Heart right ventricle (tissue), 16 donors: ENCODE data around the gene MKI67. TPM values are rescaled to one million over a fixed set of nuclear protein-coding genes. Genes with fewer than 3 reads are reported as not detected.

Source experiments
- ATAC-seq, 8 donors: fragments of 200-7000 bp; cut with Tn5 transposase; one replicate each; pipeline ENCODE4 v1.9.1; 2020; ENCODE audit warnings: mild to moderate bottlenecking in 8 of 8, moderate library complexity in 8 of 8, moderate number of reproducible peaks in 1 of 8
- DNase-seq, 2 donors: peaks; one replicate each; pipeline ENCODE4 v3.0.0-alpha.2; 2020
- H3K27ac ChIP-seq, 10 donors: fragments of 200-600 bp; sonication (generic) in 2 of 10; one replicate each; pipeline versions ENCODE4 v1.5.0 to v1.8.0; 2020 to 2022; ENCODE audit warnings: mild to moderate bottlenecking in 3 of 10
- H3K27me3 ChIP-seq, 7 donors: fragments of 200-600 bp; one replicate each; pipeline ENCODE4 v1.8.0; 2021 to 2022; ENCODE audit warnings: mild to moderate bottlenecking in 2 of 7
- H3K36me3 ChIP-seq, 9 donors: fragments of 200-600 bp; sonication (generic) in 1 of 9; one replicate each; pipeline versions ENCODE4 v1.5.0 to v1.8.0; 2020 to 2022; ENCODE audit warnings: mild to moderate bottlenecking in 2 of 9
- H3K4me1 ChIP-seq, 9 donors: fragments of 200-600 bp; sonication (generic) in 1 of 9; one replicate each; pipeline versions ENCODE4 v1.5.0 to v1.8.0; 2020 to 2022; ENCODE audit warnings: mild to moderate bottlenecking in 4 of 9
- H3K4me3 ChIP-seq, 10 donors: fragments of 200-600 bp; sonication (generic) in 2 of 10; one replicate each; pipeline versions ENCODE4 v1.5.0 to v1.8.0; 2020 to 2022; ENCODE audit warnings: mild to moderate bottlenecking in 7 of 10, moderate library complexity in 2 of 10
- H3K9me3 ChIP-seq, 11 donors: fragments of 200-600 bp in 10 of 11; sonication (generic) in 2 of 11; one replicate each; pipeline versions ENCODE4 v1.5.0 to v1.8.0; 2013 to 2022; ENCODE audit warnings: mild to moderate bottlenecking in 2 of 11, control low read depth in 1 of 11, moderate library complexity in 1 of 11
- WGBS, 2 donors: extraction: QIAGEN DNeasy Blood & Tissue Kit; methylation state at CpG; one replicate each; pipeline ENCODE4 v1.1.7; 2013; ENCODE audit warnings: inconsistent platforms in 1 of 2; 5-methylcytosine and 5-hydroxymethylcytosine counted together
- intact Hi-C, 10 donors: fragments of 100-400 bp; cut with DNase I; formaldehyde crosslinking; loops; one replicate each; pipeline versions ENCODE4 v1.11.1 to v1.14.2; 2022
- polyA plus RNA-seq, 2 donors: library from polyadenylated mRNA; stranded (reverse); fragments of 200-250 nt; gene quantifications; one replicate each; pipeline ENCODE4 v1.2.3, GENCODE V29; 2013
- total RNA-seq, 10 donors: library from RNA; stranded (reverse); fragmentation: NEBNext Ultra II Directional in 3 of 10; extraction: Animal tissue kit (Norgen Biotek cat#: 25700) in 3 of 10; gene quantifications; one replicate each; pipeline versions ENCODE4 v1.2.1 to v1.2.4, GENCODE V29; 2021 to 2023
- TF ChIP-seq, protein P1 (sequence below), 9 donors: fragments of 200-600 bp; sonication (generic) in 2 of 9; IDR thresholded peaks; one replicate each; pipeline versions ENCODE4 v1.5.0 to v1.8.0; 2021 to 2022; ENCODE audit warnings: antibody characterized with exemption in 9 of 9, mild to moderate bottlenecking in 5 of 9, moderate library complexity in 1 of 9
- donor health status: Arrhythmogenic right ventricular cardiomyopathy.
- donor health status: ischemic (EF 13 %, LVEDD 7.1; RV severe dilation, severe dysfunction).
- donor health status: healthy with polysubstance abuse.
- donor health status: DM: no; HTN: yes; CAD: no.
- donor health status: DM: no; HTN: no; CAD: no.
- donor health status: ischemic (EF 25% LVEDD 6.9; RV normal size, moderate dysfunction).
- donor health status: ischemic (EF 25% LVEDD 5.7; RV mildly dilated, moderate dysfunction).
- donor health status: healthy.
- donor health status: DM: yes; HTN: yes; CAD: no.
- donor health status: Ischemic cardiomyopathy.
- donor health status: ischemic (EF 35%, LVEDD 5.7; RV mildly dilated, moderate dysfunction).
- donor health status: nonischemic (EF 11% LVEDD 7.7; RV severe dilation, severe dysfunction).
- donor health status: DM: yes; HTN: yes; CAD: no.
- donor health status: PGD.
- donor health status: ischemic (EF 29% LVEDD 5.4; RV normal size, mild dysfunction).
- donor health status: nonischemic (EF 23%, LVEDD 6.1; RV moderate dilation, normal function).

Gene MKI67
- total and polyA plus RNA-seq, 12 donors, result 0.09 to 19.1 (median 0.42) TPM

GRCh38 chr10:128147669-128148068 is 21.4 kb upstream of the MKI67 start:
- peaks cover 0 to 9% (median 0%) of the 10 kb centered on the region in 11 donors for H3K9me3 ChIP-seq
- no peak overlapping the region for H3K4me3 ChIP-seq
- peaks cover 0 to 11% (median 5%) of the 10 kb centered on the region in 9 donors for H3K4me1 ChIP-seq
- no peak overlapping the region for H3K27ac ChIP-seq
- TF ChIP-seq, protein P1, sequence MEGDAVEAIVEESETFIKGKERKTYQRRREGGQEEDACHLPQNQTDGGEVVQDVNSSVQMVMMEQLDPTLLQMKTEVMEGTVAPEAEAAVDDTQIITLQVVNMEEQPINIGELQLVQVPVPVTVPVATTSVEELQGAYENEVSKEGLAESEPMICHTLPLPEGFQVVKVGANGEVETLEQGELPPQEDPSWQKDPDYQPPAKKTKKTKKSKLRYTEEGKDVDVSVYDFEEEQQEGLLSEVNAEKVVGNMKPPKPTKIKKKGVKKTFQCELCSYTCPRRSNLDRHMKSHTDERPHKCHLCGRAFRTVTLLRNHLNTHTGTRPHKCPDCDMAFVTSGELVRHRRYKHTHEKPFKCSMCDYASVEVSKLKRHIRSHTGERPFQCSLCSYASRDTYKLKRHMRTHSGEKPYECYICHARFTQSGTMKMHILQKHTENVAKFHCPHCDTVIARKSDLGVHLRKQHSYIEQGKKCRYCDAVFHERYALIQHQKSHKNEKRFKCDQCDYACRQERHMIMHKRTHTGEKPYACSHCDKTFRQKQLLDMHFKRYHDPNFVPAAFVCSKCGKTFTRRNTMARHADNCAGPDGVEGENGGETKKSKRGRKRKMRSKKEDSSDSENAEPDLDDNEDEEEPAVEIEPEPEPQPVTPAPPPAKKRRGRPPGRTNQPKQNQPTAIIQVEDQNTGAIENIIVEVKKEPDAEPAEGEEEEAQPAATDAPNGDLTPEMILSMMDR (IDR thresholded peaks at IDR 0.05), result no peak
- ATAC-seq, result no peak
- DNase-seq, result no peak
- intact Hi-C loops, result loop anchor here in 3 of 10 donors (5.0 kb wide), 2 partner anchors 65 to 70 kb away; no protein-coding TSS in a partner anchor
- H3K27me3 ChIP-seq, result peaks cover 0 to 31% (median 19%) of the 10 kb centered on the region in 7 donors
- WGBS, 2 donors, result 42 to 44% methylated on average over 2 of the region's 2 CpGs
- H3K36me3 ChIP-seq, result no peaks in the 10 kb centered on the region

- ATAC-seq (no peak), DNase-seq (no peak)
- intact Hi-C loops, result loop anchor here in 3 of 10 donors (5.0 kb wide), 2 partner anchors 65 to 70 kb away; no protein-coding TSS in a partner anchor
- no peak overlapping the region for H3K4me3 ChIP-seq
- H3K4me1 ChIP-seq, result peaks cover 0 to 11% (median 5%) of the 10 kb centered on the region in 9 donors
- WGBS, 2 donors, result 79 to 84% methylated on average over 4 of the region's 4 CpGs
- H3K27ac ChIP-seq, result no peak overlapping the region
- H3K36me3 ChIP-seq, result no peaks in the 10 kb centered on the region
- peaks cover 0 to 31% (median 18%) of the 10 kb centered on the region in 7 donors for H3K27me3 ChIP-seq
- H3K9me3 ChIP-seq, result peaks cover 0 to 9% (median 0%) of the 10 kb centered on the region in 11 donors
- TF ChIP-seq, protein P1 (IDR thresholded peaks at IDR 0.05), result no peak
These were observed 20.8 kb upstream of the MKI67 start for GRCh38 chr10:128147064-128147463.

DNA sequence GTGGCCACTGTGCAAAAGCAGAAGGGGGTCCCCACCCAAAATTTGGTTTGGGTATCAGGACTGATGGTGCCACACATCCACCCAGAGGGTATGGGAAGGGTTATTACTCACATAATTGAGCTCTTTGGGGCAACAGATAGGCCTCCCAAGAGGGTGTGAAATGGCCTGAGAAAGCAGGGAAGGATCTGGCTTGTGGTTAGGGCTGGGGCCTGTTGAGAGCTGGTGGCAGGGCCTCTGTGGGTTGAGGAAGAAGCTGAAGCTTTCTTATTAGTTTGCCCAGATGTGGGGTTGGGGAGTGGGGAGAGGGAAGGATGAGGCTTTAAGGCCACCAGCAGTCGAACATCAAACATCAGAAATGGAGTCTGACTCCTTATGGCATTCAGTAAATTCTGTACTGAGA is 18.3 kb upstream of the MKI67 start:
- Histone ChIP-seq H3K4me3 (no peak overlapping the region), H3K9me3 (peaks cover 0 to 9% (median 0%) of the 10 kb centered on the region in 11 donors), H3K4me1 (peaks cover 0 to 5% (median 0%) of the 10 kb centered on the region in 9 donors), H3K27ac (no peak overlapping the region), H3K36me3 (no peaks in the 10 kb centered on the region), H3K27me3 (peaks cover 0 to 14% (median 9%) of the 10 kb centered on the region in 7 donors)
- 68 to 85% methylated on average over 1 of the region's 1 CpG for WGBS, 2 donors
- intact Hi-C loops, result no loop called here
- no peak for ATAC-seq
- TF ChIP-seq, protein P1 (IDR thresholded peaks at IDR 0.05), result no peak
- no peak for DNase-seq

DNA sequence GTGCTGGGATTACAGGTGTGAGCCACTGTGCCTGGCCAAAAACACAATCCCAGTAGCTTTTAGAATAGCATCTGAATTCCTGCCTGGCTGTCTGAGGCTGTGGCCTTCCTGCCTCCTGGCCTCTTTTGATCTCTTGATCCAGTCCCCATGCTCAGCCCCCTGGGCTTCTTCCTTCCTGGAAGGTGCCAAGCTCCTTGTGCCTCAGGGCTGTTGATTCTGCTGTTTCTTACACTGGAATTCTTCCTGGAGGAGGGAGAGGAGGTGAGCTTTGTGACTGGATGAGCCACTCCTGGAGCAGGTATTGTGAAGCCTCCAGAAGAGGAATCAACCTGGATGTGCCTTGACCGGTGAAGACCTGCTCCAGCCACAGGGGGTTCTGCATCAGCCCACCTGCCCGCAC is 17.3 kb upstream of the MKI67 start:
- H3K36me3 ChIP-seq, result no peaks in the 10 kb centered on the region
- WGBS, 2 donors, result 99 to 100% methylated on average over 2 of the region's 2 CpGs
- DNase-seq, result no peak
- intact Hi-C loops, result no loop called here
- H3K4me1 ChIP-seq, result peaks cover 0 to 5% (median 0%) of the 10 kb centered on the region in 9 donors
- H3K27me3 ChIP-seq, result peaks cover 0 to 9% (median 7%) of the 10 kb centered on the region in 7 donors
- H3K4me3 ChIP-seq, result no peak overlapping the region
- TF ChIP-seq, protein P1 (IDR thresholded peaks at IDR 0.05), result no peak
- no peak overlapping the region for H3K27ac ChIP-seq
- no peak for ATAC-seq
- peaks cover 0 to 9% (median 0%) of the 10 kb centered on the region in 11 donors for H3K9me3 ChIP-seq
